ENCODE data around the gene DCDC2. TPM values are rescaled to one million over a fixed set of nuclear protein-coding genes. Genes with fewer than 3 reads are reported as not detected.

DCDC2 gene
- total and polyA plus RNA-seq, 2 donors (not counting 1 experiment from before 2014, with no cell fraction given) = not detected

GRCh38 chr6:24329451-24329850 is 28.4 kb downstream of the DCDC2 start:
- H3K79me2 ChIP-seq (ENCODE audit: control insufficient read depth, insufficient read depth, low read length) = no peaks in the 10 kb centered on the region
- no peak overlapping the region for H3K27ac Mint-ChIP-seq
- H3K4me1 ChIP-seq (ENCODE audit: control insufficient read depth in 2 of 2, insufficient read depth in 2 of 2, low read length in 2 of 2) = no peaks in the 10 kb centered on the region
- no peak overlapping the region for H2AFZ ChIP-seq (ENCODE audit: insufficient read depth, low read depth, low read length, poor library complexity, severe bottlenecking)
- POLR2A ChIA-PET = no interaction called here
- no peak overlapping the region for H3K4me2 ChIP-seq (replicated peaks; ENCODE audit: low read depth, low read length, poor library complexity, severe bottlenecking)
- no peak overlapping the region for H3K9ac ChIP-seq (ENCODE audit: low read length)
- H3K27ac ChIP-seq (ENCODE audit: low read length in 2 of 2) = no peak overlapping the region
- no peak for ATAC-seq (ENCODE audit: low read depth)
- no peaks in the 10 kb centered on the region for H3K4me1 Mint-ChIP-seq
- no peak for TF ChIP-seq EZH2 (IDR thresholded peaks at IDR 0.05; ENCODE audit: borderline replicate concordance, insufficient read depth, low read depth, low read length, poor library complexity, severe bottlenecking)
- no peak for TF ChIP-seq CTCF (IDR thresholded peaks at IDR 0.05)
- H3K27me3 ChIP-seq (replicated peaks in 1 of 4; ENCODE audit: control extremely low read depth in 1 of 4, control insufficient read depth in 3 of 4, insufficient read depth in 4 of 4, low read length in 3 of 4) = no peaks in the 10 kb centered on the region
- no peaks in the 10 kb centered on the region for H3K9me3 ChIP-seq (ENCODE audit: control extremely low read depth in 1 of 3, control insufficient read depth in 2 of 3, insufficient read depth in 1 of 3, low read length in 2 of 3)
- H3K4me3 ChIP-seq (ENCODE audit: control extremely low read depth in 1 of 5, extremely low read depth in 1 of 5, insufficient read depth in 1 of 5, low read depth in 2 of 5, low read length in 4 of 5) = no peak overlapping the region
- no peaks in the 10 kb centered on the region for H3K36me3 ChIP-seq (replicated peaks in 1 of 2; ENCODE audit: control extremely low read depth in 1 of 2, control insufficient read depth in 1 of 2, extremely low read depth in 1 of 2, insufficient read depth in 2 of 2, low read length in 1 of 2)
- CTCF ChIA-PET = no interaction called here
- no peak for DNase-seq
- no peak overlapping the region for H3K4me3 Mint-ChIP-seq
- H4K20me1 ChIP-seq (ENCODE audit: control insufficient read depth, insufficient read depth, low read length, poor library complexity, severe bottlenecking) = no peaks in the 10 kb centered on the region
- intact Hi-C loops (cut with micrococcal nuclease) = no loop called here
- no peaks in the 10 kb centered on the region for H3K9me3 Mint-ChIP-seq (ENCODE audit: insufficient read depth)
- peaks cover 29% of the 10 kb centered on the region for H3K27me3 Mint-ChIP-seq
- WGBS (ENCODE audit: insufficient coverage) = no CpG with 5 or more reads among the region's 2 CpGs

GRCh38 chr6:24329022-24329421 is 28.8 kb downstream of the DCDC2 start:
- H3K4me1 Mint-ChIP-seq = no peaks in the 10 kb centered on the region

More at GRCh38 chr6:24329022-24329421, 28.8 kb downstream of the DCDC2 start:
- Histone ChIP-seq H3K79me2 (ENCODE audit: control insufficient read depth, insufficient read depth, low read length) (no peaks in the 10 kb centered on the region), H2AFZ (ENCODE audit: insufficient read depth, low read depth, low read length, poor library complexity, severe bottlenecking) (no peak overlapping the region), H3K27ac (ENCODE audit: low read length in 2 of 2) (no peak overlapping the region), H3K9ac (ENCODE audit: low read length) (no peak overlapping the region), H3K27me3 (replicated peaks in 1 of 4; ENCODE audit: control extremely low read depth in 1 of 4, control insufficient read depth in 3 of 4, insufficient read depth in 4 of 4, low read length in 3 of 4) (no peaks in the 10 kb centered on the region), H3K4me3 (ENCODE audit: control extremely low read depth in 1 of 5, extremely low read depth in 1 of 5, insufficient read depth in 1 of 5, low read depth in 2 of 5, low read length in 4 of 5) (no peak overlapping the region), H3K9me3 (ENCODE audit: control extremely low read depth in 1 of 3, control insufficient read depth in 2 of 3, insufficient read depth in 1 of 3, low read length in 2 of 3) (no peaks in the 10 kb centered on the region), H3K4me2 (replicated peaks; ENCODE audit: low read depth, low read length, poor library complexity, severe bottlenecking) (no peak overlapping the region), H3K4me1 (ENCODE audit: control insufficient read depth in 2 of 2, insufficient read depth in 2 of 2, low read length in 2 of 2) (no peaks in the 10 kb centered on the region), H3K36me3 (replicated peaks in 1 of 2; ENCODE audit: control extremely low read depth in 1 of 2, control insufficient read depth in 1 of 2, extremely low read depth in 1 of 2, insufficient read depth in 2 of 2, low read length in 1 of 2) (no peaks in the 10 kb centered on the region), H4K20me1 (ENCODE audit: control insufficient read depth, insufficient read depth, low read length, poor library complexity, severe bottlenecking) (no peaks in the 10 kb centered on the region)
- TF ChIP-seq CTCF (IDR thresholded peaks at IDR 0.05) (no peak), EZH2 (IDR thresholded peaks at IDR 0.05; ENCODE audit: borderline replicate concordance, insufficient read depth, low read depth, low read length, poor library complexity, severe bottlenecking) (no peak)
- POLR2A ChIA-PET = no interaction called here
- Mint-ChIP-seq H3K27me3 (peaks cover 30% of the 10 kb centered on the region), H3K4me3 (no peak overlapping the region), H3K9me3 (ENCODE audit: insufficient read depth) (no peaks in the 10 kb centered on the region), H3K27ac (no peak overlapping the region)
- intact Hi-C loops (cut with micrococcal nuclease) = no loop called here
- DNase-seq (no peak), ATAC-seq (ENCODE audit: low read depth) (no peak)
- no CpG with 5 or more reads among the region's 4 CpGs for WGBS (ENCODE audit: insufficient coverage)
- CTCF ChIA-PET = no interaction called here
